ENCODE measurements around the gene INPP5D.

GRCh38 chr2:233093166-233093448 is 33.0 kb downstream of the INPP5D start:
- TF ChIP-seq CTCF (IDR thresholded peaks at IDR 0.05) (no peak), SMC3 (IDR thresholded peaks at IDR 0.05; ENCODE audit: low read depth, low read length) (no peak), TAF1 (IDR thresholded peaks at IDR 0.05; ENCODE audit: borderline replicate concordance, low read depth, low read length) (no peak), YY1 (IDR thresholded peaks at IDR 0.05; ENCODE audit: low read depth) (no peak)
